SU-DHL-6 (cell line): ENCODE data around the gene MLXIPL.

Source experiments
- H2AFZ ChIP-seq: fragments of 200-600 bp; sonication (generic); 2 replicates; pipeline ENCODE4 v1.6.1; 2014; ENCODE audit warnings: low read depth, mild to moderate bottlenecking, moderate library complexity, mixed read lengths, antibody characterized with exemption, low read length; ENCODE audit not compliant: severe bottlenecking
- H3F3A ChIP-seq: fragments of 200-600 bp; shearing (Covaris generic); 2 replicates; pipeline ENCODE4 v1.6.0; 2016; ENCODE audit warnings: antibody characterized with exemption, mild to moderate bottlenecking; ENCODE audit not compliant: insufficient read depth
- H3K27ac ChIP-seq: fragments of 200-600 bp; sonication (generic); 2 replicates; pipeline ENCODE4 v1.5.1; 2016; ENCODE audit warnings: low read depth, mild to moderate bottlenecking, low read length, moderate library complexity, mixed read lengths
- H3K27me3 ChIP-seq: fragments of 200-600 bp; sonication (generic), shearing (Covaris generic); 2 replicates; pipeline ENCODE4 v1.6.0; 2014; ENCODE audit warnings: mild to moderate bottlenecking, low read length
- H3K36me3 ChIP-seq: fragments of 200-600 bp; sonication (generic); 2 replicates; pipeline ENCODE4 v1.6.1; 2014; ENCODE audit warnings: mild to moderate bottlenecking, low read length, mixed read lengths
- H3K4me2 ChIP-seq: fragments of 300-600, 200-600 bp; shearing (Covaris generic), sonication (generic); 2 replicates; pipeline ENCODE4 v1.6.0; 2014; ENCODE audit warnings: low read length, low read depth, mild to moderate bottlenecking; ENCODE audit not compliant: poor library complexity, severe bottlenecking
- H3K4me3 ChIP-seq: fragments of 200-600 bp; sonication (generic); 2 replicates; pipeline ENCODE4 v1.5.1; 2014; ENCODE audit warnings: antibody characterized with exemption, low read length, mild to moderate bottlenecking, mixed read lengths; ENCODE audit not compliant: insufficient read depth, poor library complexity, severe bottlenecking
- H3K79me2 ChIP-seq: fragments of 200-600 bp; sonication (generic); 2 replicates; pipeline ENCODE4 v1.6.1; 2014; ENCODE audit warnings: mild to moderate bottlenecking, low read length, moderate library complexity; ENCODE audit not compliant: insufficient read depth
- H3K9ac ChIP-seq: fragments of 200-600 bp; sonication (generic); 2 replicates; pipeline ENCODE4 v1.7.0; 2014; ENCODE audit warnings: mild to moderate bottlenecking, low read length
- H3K9me2 ChIP-seq: fragments of 200-600 bp; sonication (generic); replicated peaks from 2 replicates; pipeline ENCODE4 v1.6.1; 2014; ENCODE audit warnings: low read length; ENCODE audit not compliant: insufficient read depth
- H3K9me3 ChIP-seq: fragments of 200-600 bp; sonication (generic); 2 replicates; pipeline ENCODE4 v1.6.1; 2014; ENCODE audit warnings: low read length, mixed read lengths; ENCODE audit not compliant: insufficient read depth
- H4K20me1 ChIP-seq: fragments of 200-600 bp; sonication (generic); 2 replicates; pipeline ENCODE4 v1.6.1; 2014; ENCODE audit warnings: low read depth, mild to moderate bottlenecking, antibody characterized with exemption, low read length, moderate library complexity, mixed read lengths
- CTCF ChIP-seq: fragments of 200-600 bp; sonication (generic); IDR thresholded peaks from one replicate; pipeline ENCODE4 v1.5.1; 2017; ENCODE audit warnings: antibody characterized with exemption, mild to moderate bottlenecking, low read length, moderate library complexity; ENCODE audit not compliant: insufficient read depth, poor library complexity, severe bottlenecking
- EZH2phosphoT487 ChIP-seq: fragments of 200-600 bp; sonication (generic), shearing (Covaris generic); conservative IDR thresholded peaks from 2 replicates; pipeline ENCODE4 v1.6.1; 2018; ENCODE audit warnings: mild to moderate bottlenecking, antibody characterized with exemption, low read length, moderate library complexity, mixed read lengths

MLXIPL gene

GRCh38 chr7:73649576-73649975, 25.3 kb upstream of the MLXIPL start:
- no peaks in the 10 kb centered on the region for H3K27me3 ChIP-seq

GRCh38 chr7:73648593-73649332, 24.4 kb upstream of the MLXIPL start:
- H3K9ac ChIP-seq = peak overlapping the region; percentile 40; the same call in 1 of the 2 replicates
- no peak overlapping the region for H3K27ac ChIP-seq
- H3K36me3 ChIP-seq = no peaks in the 10 kb centered on the region
- no peaks in the 10 kb centered on the region for H3F3A ChIP-seq
- no peaks in the 10 kb centered on the region for H3K27me3 ChIP-seq
- H3K79me2 ChIP-seq = no peaks in the 10 kb centered on the region
- TF ChIP-seq CTCF = no peak
- 0 out of 2 replicates have a peak, but pooled peaks have one; percentile 72 for TF ChIP-seq EZH2phosphoT487
- no peaks in the 10 kb centered on the region for H3K9me2 ChIP-seq
- no peaks in the 10 kb centered on the region for H4K20me1 ChIP-seq
- H3K4me2 ChIP-seq = peak overlapping the region; percentile 62
- peak overlapping the region; percentile 92 for H2AFZ ChIP-seq
- H3K9me3 ChIP-seq = no peaks in the 10 kb centered on the region
- H3K4me3 ChIP-seq = peak overlapping the region; percentile 46

More at GRCh38 chr7:73649576-73649975, 25.3 kb upstream of the MLXIPL start:
- H4K20me1 ChIP-seq = no peaks in the 10 kb centered on the region
- H3K4me3 ChIP-seq = no peak overlapping the region
- H3K4me2 ChIP-seq = no peak overlapping the region
- H3K27ac ChIP-seq = no peak overlapping the region
- no peaks in the 10 kb centered on the region for H3F3A ChIP-seq
- no peaks in the 10 kb centered on the region for H3K9me3 ChIP-seq
- no peaks in the 10 kb centered on the region for H3K9me2 ChIP-seq
- H3K36me3 ChIP-seq = no peaks in the 10 kb centered on the region
- no peak overlapping the region for H3K9ac ChIP-seq
- H3K79me2 ChIP-seq = no peaks in the 10 kb centered on the region
- TF ChIP-seq CTCF (no peak), EZH2phosphoT487 (no peak)
- H2AFZ ChIP-seq = no peak overlapping the region

DNA sequence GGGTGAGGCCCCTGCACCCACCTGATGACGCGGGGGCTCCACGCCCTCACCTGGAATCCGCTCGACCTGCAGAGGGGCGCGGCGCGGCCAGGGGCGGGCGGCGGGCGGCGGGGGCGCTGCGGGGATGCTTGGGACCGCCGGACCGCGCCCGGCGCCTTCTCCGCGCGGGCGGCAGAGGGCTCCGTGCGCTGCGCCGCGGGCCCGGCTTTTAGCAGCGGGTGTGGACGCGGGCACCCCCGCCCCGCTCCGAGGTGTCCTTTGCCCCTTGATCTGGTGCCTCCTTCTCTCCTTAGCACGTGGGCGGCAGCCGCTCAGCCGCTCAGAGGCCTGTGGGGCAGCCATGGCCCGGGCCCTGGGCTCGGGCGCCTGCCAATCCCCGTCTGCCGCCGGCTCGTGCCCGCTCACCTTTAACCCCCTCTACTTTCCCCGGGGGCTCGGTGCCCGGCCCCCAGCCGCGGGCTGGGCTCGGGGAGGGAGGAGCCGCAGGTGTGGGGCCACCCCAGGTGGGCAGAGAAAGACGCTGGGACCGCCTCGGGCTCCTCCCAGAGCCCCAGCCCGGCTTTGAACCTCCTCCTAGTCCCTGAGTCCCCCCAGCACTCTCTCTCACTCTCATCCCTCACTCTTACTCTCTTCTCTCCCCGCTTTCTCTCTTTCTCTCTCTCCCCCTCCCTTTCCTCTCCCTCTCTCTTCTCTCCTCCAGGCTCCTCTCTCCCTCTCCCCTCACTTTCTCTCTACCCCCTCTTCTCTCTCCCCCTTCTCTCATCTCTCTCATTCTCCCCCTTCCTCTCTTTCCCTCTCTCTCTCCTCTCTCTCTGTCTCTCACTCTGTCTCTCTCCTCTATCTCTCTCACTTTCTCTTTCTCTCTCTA, 23.6 kb upstream of the MLXIPL start:
- H3K9ac ChIP-seq = peak overlapping the region; percentile 40
- peak overlapping the region; percentile 46 for H3K4me3 ChIP-seq
- no peaks in the 10 kb centered on the region for H3K36me3 ChIP-seq
- no peaks in the 10 kb centered on the region for H3K27me3 ChIP-seq
- no peaks in the 10 kb centered on the region for H4K20me1 ChIP-seq
- H2AFZ ChIP-seq = peak overlapping the region; percentile 92
- no peak overlapping the region for H3K27ac ChIP-seq
- no peaks in the 10 kb centered on the region for H3K9me2 ChIP-seq
- no peaks in the 10 kb centered on the region for H3K79me2 ChIP-seq
- H3F3A ChIP-seq = no peaks in the 10 kb centered on the region
- H3K9me3 ChIP-seq = no peaks in the 10 kb centered on the region
- peak; percentile 32; the same call in 1 of the 2 replicates for TF ChIP-seq EZH2phosphoT487
- no peak for TF ChIP-seq CTCF
- peak overlapping the region; percentile 62 for H3K4me2 ChIP-seq
